Measurements from ENCODE around the gene ABI3BP.

Gene ABI3BP

GRCh38 chr3:100745617-100746016, 247.6 kb downstream of the ABI3BP start:
- no peak for TF ChIP-seq CTCF (IDR thresholded peaks at IDR 0.05; ENCODE audit: low read depth, low read length)
- no peak overlapping the region for H3K4me3 ChIP-seq (ENCODE audit: low read depth, low read length)

- TF ChIP-seq CTCF (IDR thresholded peaks at IDR 0.05; ENCODE audit: low read depth, low read length), result no peak
- no peak overlapping the region for H3K4me3 ChIP-seq (ENCODE audit: low read depth, low read length)
Measured at GRCh38 chr3:100744671-100745070, 248.6 kb downstream of the ABI3BP start.

- no peak for TF ChIP-seq CTCF (IDR thresholded peaks at IDR 0.05; ENCODE audit: low read depth, low read length)
- no peak overlapping the region for H3K4me3 ChIP-seq (ENCODE audit: low read depth, low read length)
Measured at GRCh38 chr3:100743535-100743934, 249.7 kb downstream of the ABI3BP start.

- H3K4me3 ChIP-seq (ENCODE audit: low read depth, low read length), result no peak overlapping the region
- no peak for TF ChIP-seq CTCF (IDR thresholded peaks at IDR 0.05; ENCODE audit: low read depth, low read length)
Measured at GRCh38 chr3:100740207-100740606, 253.0 kb downstream of the ABI3BP start.

GRCh38 chr3:100737334-100737733, 255.9 kb downstream of the ABI3BP start:
- no peak overlapping the region for H3K4me3 ChIP-seq (ENCODE audit: low read depth, low read length)
- no peak for TF ChIP-seq CTCF (IDR thresholded peaks at IDR 0.05; ENCODE audit: low read depth, low read length)

- H3K4me3 ChIP-seq (ENCODE audit: low read depth, low read length), result no peak overlapping the region
- TF ChIP-seq CTCF (IDR thresholded peaks at IDR 0.05; ENCODE audit: low read depth, low read length), result no peak
Measured at GRCh38 chr3:100732435-100732834, 260.8 kb downstream of the ABI3BP start.

GRCh38 chr3:100730524-100730923, 262.7 kb downstream of the ABI3BP start:
- no peak for TF ChIP-seq CTCF (IDR thresholded peaks at IDR 0.05; ENCODE audit: low read depth, low read length)
- H3K4me3 ChIP-seq (ENCODE audit: low read depth, low read length), result no peak overlapping the region

All from WI38 (cell line).